ENCODE data around the gene SLC12A7. TPM values are rescaled to one million over a fixed set of nuclear protein-coding genes. Genes with fewer than 3 reads are reported as not detected.
A peak's percentile ranks its signal among the peaks of the same experiment; 100 is the strongest.

Gene SLC12A7
- total RNA-seq, 2 donors from 2014 or later: 58.9 to 61.6 TPM

GRCh38 chr5:1112596-1113331 lies 901 bp upstream of the SLC12A7 start:
- no peak overlapping the region for H3K4me3 ChIP-seq (ENCODE audit: low read length)
- no peak overlapping the region for H3K9ac ChIP-seq (ENCODE audit: extremely low read depth, low read length, poor library complexity, severe bottlenecking)
- no peak overlapping the region for H3K27ac Mint-ChIP-seq
- no peaks in the 10 kb centered on the region for H3K36me3 Mint-ChIP-seq (ENCODE audit: low read depth)
- TF ChIP-seq CTCF (conservative IDR thresholded peaks at IDR 0.05): no peak
- no peaks in the 10 kb centered on the region for H3K36me3 ChIP-seq (ENCODE audit: control insufficient read depth, insufficient read depth, low read length)
- peaks cover 9% of the 10 kb centered on the region for H3K4me1 ChIP-seq (ENCODE audit: control insufficient read depth, insufficient read depth, low read length)
- peak overlapping the region; percentile 72 for H3K4me3 Mint-ChIP-seq
- no peaks in the 10 kb centered on the region for H3K27me3 Mint-ChIP-seq (ENCODE audit: insufficient read depth)
- WGBS, 2 experiments (ENCODE audit: insufficient coverage in 1 of 2, insufficient read length in 1 of 2): 87 to 94% methylated on average over 7 to 13 of the region's 13 CpGs
- H3K27ac ChIP-seq (ENCODE audit: low read depth, low read length): no peak overlapping the region
- H3K27me3 ChIP-seq (ENCODE audit: control insufficient read depth, insufficient read depth, low read length, poor library complexity, severe bottlenecking): no peaks in the 10 kb centered on the region
- H3K9me3 ChIP-seq (ENCODE audit: control insufficient read depth, low read length): no peaks in the 10 kb centered on the region
- H3K4me1 Mint-ChIP-seq: peaks cover 12% of the 10 kb centered on the region
- no peak for DNase-seq
- H3K9me3 Mint-ChIP-seq: no peaks in the 10 kb centered on the region

- no peak for TF ChIP-seq CTCF (conservative IDR thresholded peaks at IDR 0.05)
- H3K9me3 ChIP-seq (ENCODE audit: control insufficient read depth, low read length): no peaks in the 10 kb centered on the region
- WGBS, 2 experiments (ENCODE audit: insufficient coverage in 1 of 2, insufficient read length in 1 of 2): 0% methylated on average over 1 to 43 of the region's 43 CpGs
- peak overlapping the region; percentile 53 for H3K27ac ChIP-seq (ENCODE audit: low read depth, low read length)
- no peaks in the 10 kb centered on the region for H3K27me3 ChIP-seq (ENCODE audit: control insufficient read depth, insufficient read depth, low read length, poor library complexity, severe bottlenecking)
- H3K4me1 ChIP-seq (ENCODE audit: control insufficient read depth, insufficient read depth, low read length): peaks cover 9% of the 10 kb centered on the region
- peak overlapping the region; percentile 84 for H3K4me3 ChIP-seq (ENCODE audit: low read length)
- peak overlapping the region; percentile 68 for H3K9ac ChIP-seq (ENCODE audit: extremely low read depth, low read length, poor library complexity, severe bottlenecking)
- H3K36me3 ChIP-seq (ENCODE audit: control insufficient read depth, insufficient read depth, low read length): peaks cover 9% of the 10 kb centered on the region
- DNase-seq: peak; percentile 76
- Mint-ChIP-seq H3K9me3 (no peaks in the 10 kb centered on the region), H3K27ac (peak overlapping the region; percentile 39), H3K36me3 (ENCODE audit: low read depth) (no peaks in the 10 kb centered on the region), H3K27me3 (ENCODE audit: insufficient read depth) (no peaks in the 10 kb centered on the region), H3K4me1 (peaks cover 24% of the 10 kb centered on the region), H3K4me3 (peak overlapping the region; percentile 72)
These were observed 579 bp downstream of the SLC12A7 start for GRCh38 chr5:1111241-1111726.

- H3K9ac ChIP-seq (ENCODE audit: extremely low read depth, low read length, poor library complexity, severe bottlenecking): peak overlapping the region; percentile 68
- H3K36me3 ChIP-seq (ENCODE audit: control insufficient read depth, insufficient read depth, low read length): peaks cover 9% of the 10 kb centered on the region
- Mint-ChIP-seq H3K27ac (peak overlapping the region; percentile 39), H3K4me3 (peak overlapping the region; percentile 72), H3K4me1 (peaks cover 29% of the 10 kb centered on the region), H3K9me3 (no peaks in the 10 kb centered on the region), H3K36me3 (ENCODE audit: low read depth) (no peaks in the 10 kb centered on the region), H3K27me3 (ENCODE audit: insufficient read depth) (no peaks in the 10 kb centered on the region)
- WGBS, 2 experiments (ENCODE audit: insufficient coverage in 1 of 2, insufficient read length in 1 of 2): 78 to 88% methylated on average over 19 to 35 of the region's 35 CpGs
- H3K4me1 ChIP-seq (ENCODE audit: control insufficient read depth, insufficient read depth, low read length): peaks cover 15% of the 10 kb centered on the region
- peak overlapping the region; percentile 84 for H3K4me3 ChIP-seq (ENCODE audit: low read length)
- no peaks in the 10 kb centered on the region for H3K9me3 ChIP-seq (ENCODE audit: control insufficient read depth, low read length)
- no peak for DNase-seq
- no peak overlapping the region for H3K27ac ChIP-seq (ENCODE audit: low read depth, low read length)
- no peak for TF ChIP-seq CTCF (conservative IDR thresholded peaks at IDR 0.05)
- no peaks in the 10 kb centered on the region for H3K27me3 ChIP-seq (ENCODE audit: control insufficient read depth, insufficient read depth, low read length, poor library complexity, severe bottlenecking)
These were observed 1.3 kb downstream of the SLC12A7 start for GRCh38 chr5:1110307-1111240.

Measured in endodermal cell (in vitro differentiated cells).